ENCODE data around the gene NACC1. TPM values are rescaled to one million over a fixed set of nuclear protein-coding genes. Genes with fewer than 3 reads are reported as not detected.

Gene NACC1
- total RNA-seq, 1 donor from 2014 or later = 62.1 TPM

DNA sequence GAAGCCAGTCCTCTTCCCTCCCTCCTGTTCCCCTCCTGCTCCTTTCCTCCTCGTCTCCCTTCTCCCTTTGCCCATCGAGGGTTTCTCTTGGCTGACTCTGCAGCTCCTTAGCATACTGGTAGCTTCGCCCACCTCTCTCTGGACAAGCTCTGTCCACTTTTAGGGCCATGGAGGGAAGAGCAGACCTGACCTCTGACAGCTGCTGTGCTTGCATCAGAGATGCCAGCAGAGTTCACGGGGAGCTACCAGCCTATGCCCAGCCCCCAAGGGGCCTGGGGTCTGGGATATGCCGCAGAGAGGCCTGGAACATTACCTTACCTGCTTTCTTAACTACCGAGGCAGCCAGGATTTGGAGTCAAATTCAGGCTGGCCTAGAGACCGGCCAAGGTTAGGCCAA is 35.1 kb upstream of the NACC1 start:
- ChIA-PET POLR2A (no interaction called here), CTCF (interaction anchor here (0.9 kb wide), 1 partner anchor 10 kb away, joined by 3 read pairs; no protein-coding TSS in a partner anchor)
- TF ChIP-seq, protein P1, sequence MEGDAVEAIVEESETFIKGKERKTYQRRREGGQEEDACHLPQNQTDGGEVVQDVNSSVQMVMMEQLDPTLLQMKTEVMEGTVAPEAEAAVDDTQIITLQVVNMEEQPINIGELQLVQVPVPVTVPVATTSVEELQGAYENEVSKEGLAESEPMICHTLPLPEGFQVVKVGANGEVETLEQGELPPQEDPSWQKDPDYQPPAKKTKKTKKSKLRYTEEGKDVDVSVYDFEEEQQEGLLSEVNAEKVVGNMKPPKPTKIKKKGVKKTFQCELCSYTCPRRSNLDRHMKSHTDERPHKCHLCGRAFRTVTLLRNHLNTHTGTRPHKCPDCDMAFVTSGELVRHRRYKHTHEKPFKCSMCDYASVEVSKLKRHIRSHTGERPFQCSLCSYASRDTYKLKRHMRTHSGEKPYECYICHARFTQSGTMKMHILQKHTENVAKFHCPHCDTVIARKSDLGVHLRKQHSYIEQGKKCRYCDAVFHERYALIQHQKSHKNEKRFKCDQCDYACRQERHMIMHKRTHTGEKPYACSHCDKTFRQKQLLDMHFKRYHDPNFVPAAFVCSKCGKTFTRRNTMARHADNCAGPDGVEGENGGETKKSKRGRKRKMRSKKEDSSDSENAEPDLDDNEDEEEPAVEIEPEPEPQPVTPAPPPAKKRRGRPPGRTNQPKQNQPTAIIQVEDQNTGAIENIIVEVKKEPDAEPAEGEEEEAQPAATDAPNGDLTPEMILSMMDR (IDR thresholded peaks at IDR 0.05) = no peak
- no peak overlapping the region for H3K27ac Mint-ChIP-seq
- peaks cover 4% of the 10 kb centered on the region for H3K27me3 Mint-ChIP-seq
- ATAC-seq (ENCODE audit: low read depth) = no peak
- H3K4me3 Mint-ChIP-seq = no peak overlapping the region
- no peaks in the 10 kb centered on the region for H3K9me3 Mint-ChIP-seq
- intact Hi-C loops (cut with micrococcal nuclease) = no loop called here
- DNase-seq = no peak
- no peaks in the 10 kb centered on the region for H3K36me3 Mint-ChIP-seq (ENCODE audit: low read depth)
- H3K4me1 Mint-ChIP-seq = no peaks in the 10 kb centered on the region

DNA sequence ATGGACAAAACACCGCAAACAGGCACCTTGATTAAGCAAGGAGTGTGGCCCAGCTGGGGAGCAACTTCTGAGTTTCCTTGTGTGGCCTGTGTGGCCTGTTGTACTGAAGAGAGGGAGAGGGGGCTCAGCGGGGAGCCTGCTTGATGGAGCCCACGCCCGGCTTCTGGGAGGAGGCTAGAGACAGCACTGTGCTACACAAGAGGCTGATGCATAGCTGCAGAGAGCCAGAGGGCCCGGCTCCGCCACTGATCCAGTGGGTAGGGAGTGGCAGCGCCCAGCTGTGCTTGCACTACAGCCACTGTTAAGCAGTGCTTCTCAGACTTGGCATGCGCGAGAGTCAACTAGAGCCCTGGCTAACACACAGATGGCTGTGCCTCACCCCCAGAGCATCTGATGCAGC is 34.4 kb upstream of the NACC1 start:
- ATAC-seq (ENCODE audit: low read depth) (no peak), DNase-seq (no peak)
- intact Hi-C loops (cut with micrococcal nuclease) = no loop called here
- ChIA-PET POLR2A (no interaction called here), CTCF (interaction anchor here (0.9 kb wide), 1 partner anchor 10 kb away, joined by 3 read pairs; no protein-coding TSS in a partner anchor)
- Mint-ChIP-seq H3K36me3 (ENCODE audit: low read depth) (no peaks in the 10 kb centered on the region), H3K4me3 (no peak overlapping the region), H3K27me3 (peaks cover 6% of the 10 kb centered on the region), H3K27ac (no peak overlapping the region), H3K4me1 (no peaks in the 10 kb centered on the region), H3K9me3 (no peaks in the 10 kb centered on the region)
- TF ChIP-seq, protein P1 (IDR thresholded peaks at IDR 0.05) = no peak

DNA sequence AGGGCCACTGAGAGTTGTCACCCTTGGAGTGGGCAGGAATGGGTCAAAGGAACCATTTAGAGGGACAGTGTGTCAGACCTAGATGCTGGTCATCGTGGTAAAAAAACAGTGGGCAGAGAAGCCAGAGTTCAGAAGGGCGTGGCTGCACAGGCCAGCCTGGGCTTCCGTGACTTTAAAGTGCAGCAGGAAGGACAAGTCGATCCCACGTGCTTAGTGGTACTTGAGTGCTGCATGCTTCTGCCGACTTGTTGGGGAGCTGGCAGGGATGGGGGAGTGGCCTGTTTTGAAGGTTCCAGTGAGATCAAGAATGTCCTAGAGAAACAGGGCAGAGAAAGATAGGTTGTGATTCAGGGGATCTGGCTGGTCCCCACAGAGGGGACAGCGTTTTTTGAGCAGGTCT is 32.4 kb upstream of the NACC1 start:
- no peak for ATAC-seq (ENCODE audit: low read depth)
- no peak for DNase-seq
- CTCF ChIA-PET = no interaction called here
- Mint-ChIP-seq H3K9me3 (no peaks in the 10 kb centered on the region), H3K36me3 (ENCODE audit: low read depth) (no peaks in the 10 kb centered on the region), H3K4me1 (no peaks in the 10 kb centered on the region), H3K27me3 (peaks cover 6% of the 10 kb centered on the region), H3K4me3 (no peak overlapping the region), H3K27ac (no peak overlapping the region)
- POLR2A ChIA-PET = interaction anchor here (0.6 kb wide), 1 partner anchor 114 kb away, joined by 3 read pairs; no protein-coding TSS in a partner anchor
- TF ChIP-seq, protein P1 (IDR thresholded peaks at IDR 0.05) = no peak
- intact Hi-C loops (cut with micrococcal nuclease) = no loop called here

DNA sequence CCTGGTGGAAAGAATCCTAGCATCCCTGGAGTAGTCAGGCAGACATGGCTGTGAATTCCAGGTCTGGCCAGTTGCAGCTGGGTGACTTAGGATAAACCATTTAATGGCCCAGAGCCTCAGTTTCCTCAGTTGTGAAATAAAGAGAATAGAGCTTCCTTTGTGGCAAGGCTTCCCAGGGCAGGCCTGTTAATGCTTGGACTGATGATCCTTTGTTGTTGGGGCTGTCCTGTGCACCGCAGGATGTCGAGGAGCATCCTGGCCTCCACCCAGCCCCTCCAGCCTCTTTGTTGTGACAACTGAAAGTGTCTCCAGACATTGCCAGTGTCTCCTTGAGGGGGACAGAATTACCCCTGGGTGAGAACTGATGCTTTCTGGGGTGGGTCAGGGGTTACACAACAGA is 31.7 kb upstream of the NACC1 start:
- ChIA-PET CTCF (no interaction called here), POLR2A (interaction anchor here (0.6 kb wide), 2 partner anchors 111 to 115 kb away, joined by 3 to 7 read pairs; no protein-coding TSS in a partner anchor)
- Mint-ChIP-seq H3K9me3 (no peaks in the 10 kb centered on the region), H3K36me3 (ENCODE audit: low read depth) (no peaks in the 10 kb centered on the region), H3K4me3 (no peak overlapping the region), H3K27ac (no peak overlapping the region), H3K27me3 (peaks cover 6% of the 10 kb centered on the region), H3K4me1 (no peaks in the 10 kb centered on the region)
- no peak for DNase-seq
- no peak for ATAC-seq (ENCODE audit: low read depth)
- intact Hi-C loops (cut with micrococcal nuclease) = no loop called here
- TF ChIP-seq, protein P1 (IDR thresholded peaks at IDR 0.05) = no peak

DNA sequence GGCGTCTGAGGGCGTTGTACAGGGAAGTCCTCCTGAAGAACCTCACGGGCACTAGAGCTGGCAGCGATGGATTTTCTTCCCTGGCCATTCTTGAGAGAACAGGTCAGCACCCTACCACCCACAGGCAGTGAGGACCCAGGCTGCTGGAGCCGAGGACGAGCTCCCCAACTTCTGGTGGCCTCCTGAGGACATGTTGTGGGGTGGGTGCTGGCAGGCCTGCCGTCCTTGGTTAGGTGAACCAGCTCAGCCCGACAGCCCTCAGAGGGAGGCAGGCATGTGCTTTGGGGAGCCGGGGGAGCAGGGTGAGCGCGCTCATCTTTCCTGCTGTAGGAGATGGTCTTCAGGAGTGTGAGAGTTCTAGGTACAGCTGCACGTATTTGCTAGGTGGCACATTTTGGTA is 30.8 kb upstream of the NACC1 start:
- no peak overlapping the region for H3K27ac Mint-ChIP-seq
- CTCF ChIA-PET = no interaction called here
- POLR2A ChIA-PET = interaction anchor here (0.6 kb wide), 1 partner anchor 90 kb away, joined by 8 read pairs; no protein-coding TSS in a partner anchor
- intact Hi-C loops (cut with micrococcal nuclease) = no loop called here
- peaks cover 6% of the 10 kb centered on the region for H3K27me3 Mint-ChIP-seq
- TF ChIP-seq, protein P1 (IDR thresholded peaks at IDR 0.05) = no peak
- DNase-seq (no peak), ATAC-seq (ENCODE audit: low read depth) (no peak)
- H3K4me3 Mint-ChIP-seq = no peak overlapping the region
- no peaks in the 10 kb centered on the region for H3K4me1 Mint-ChIP-seq
- no peaks in the 10 kb centered on the region for H3K9me3 Mint-ChIP-seq
- H3K36me3 Mint-ChIP-seq (ENCODE audit: low read depth) = no peaks in the 10 kb centered on the region
